Caco-2 (cell line): ENCODE measurements around the gene SHLD2. TPM values are rescaled to one million over a fixed set of nuclear protein-coding genes. Genes with fewer than 3 reads are reported as not detected.
"Not testable (repeated sequence)": the region's sequence is repeated elsewhere in the genome, so short reads cannot be mapped to it uniquely, and the experiment has no call there.

Experiments used
- BruUV-seq: library from RNA; stranded (reverse); fragments of 400-500 nt; replicated peaks from 2 replicates; lab custom pipeline; 2021; lab: Mats Ljungman, UMichigan
- CTCF ChIA-PET: fragments of 300-600 bp; sonication (Branson Sonifier 250); formaldehyde crosslinking; loops from one replicate; lab custom pipeline; 2022; ENCODE audit warnings: antibody characterized with exemption; lab: Charles Lee
- POLR2A ChIA-PET: fragments of 300-600 bp; sonication (Branson Sonifier 250); formaldehyde crosslinking; loops from one replicate; lab custom pipeline; 2022; ENCODE audit warnings: antibody characterized with exemption; lab: Charles Lee
- DNase-seq, 2 experiments: peaks; one replicate each; pipeline versions ENCODE4 v3.0.0 to v3.0.0-alpha.2; 2020 to 2022
- H3K27me3 ChIP-seq: replicated peaks from 2 replicates; pipeline ENCODE4 v1.6.0; 2011; ENCODE audit warnings: low read length; ENCODE audit not compliant: control insufficient read depth, insufficient read depth
- H3K36me3 ChIP-seq: 2 replicates; pipeline ENCODE4 v1.5.1; 2011; ENCODE audit warnings: low read length; ENCODE audit not compliant: control insufficient read depth, insufficient read depth
- H3K4me1 ChIP-seq: fragments of 250-450 bp; sonication (Bioruptor Pico); 2 replicates; pipeline ENCODE4 v1.5.1; 2020; ENCODE audit warnings: mild to moderate bottlenecking
- H3K4me3 ChIP-seq: 2 replicates; pipeline ENCODE4 v1.5.1; 2011; ENCODE audit warnings: low read depth, mild to moderate bottlenecking, control low read depth, low read length
- H3K9me3 ChIP-seq: fragments of 250-450 bp; sonication (Bioruptor Pico); 2 replicates; pipeline ENCODE4 v1.5.1; 2020; ENCODE audit warnings: mild to moderate bottlenecking, moderate library complexity
- H3K27ac Mint-ChIP-seq: one replicate; pipeline ENCODE4 v1.8.0; 2022; ENCODE audit warnings: mixed read lengths; ENCODE audit not compliant: unreplicated experiment
- H3K27me3 Mint-ChIP-seq: one replicate; pipeline ENCODE4 v1.8.0; 2022; ENCODE audit warnings: mixed read lengths; ENCODE audit not compliant: insufficient read depth, unreplicated experiment
- H3K36me3 Mint-ChIP-seq: one replicate; pipeline ENCODE4 v1.8.0; 2022; ENCODE audit warnings: mild to moderate bottlenecking, mixed read lengths; ENCODE audit not compliant: insufficient read depth, unreplicated experiment
- H3K4me1 Mint-ChIP-seq: one replicate; pipeline ENCODE4 v1.8.0; 2022; ENCODE audit warnings: low read depth, mixed read lengths; ENCODE audit not compliant: unreplicated experiment
- H3K4me3 Mint-ChIP-seq: one replicate; pipeline ENCODE4 v1.8.0; 2022; ENCODE audit warnings: mild to moderate bottlenecking, moderate library complexity, mixed read lengths; ENCODE audit not compliant: unreplicated experiment
- H3K9me3 Mint-ChIP-seq: one replicate; pipeline ENCODE4 v1.8.0; 2022; ENCODE audit warnings: mixed read lengths; ENCODE audit not compliant: unreplicated experiment
- intact Hi-C: fragments of 100-400 bp; cut with micrococcal nuclease; formaldehyde crosslinking; loops from one replicate; pipeline ENCODE4 v1.10.0; 2022; ENCODE audit not compliant: unreplicated experiment
- total RNA-seq: library from RNA; stranded (reverse); gene quantifications from 2 replicates; pipeline ENCODE4 v1.2.3, GENCODE V29; 2022

SHLD2 gene
- total RNA-seq, 1 experiment from 2014 or later: 51.0 TPM

- H3K4me3 Mint-ChIP-seq, H3K27ac Mint-ChIP-seq, DNase-seq, POLR2A ChIA-PET, intact Hi-C loops, CTCF ChIA-PET, H3K36me3 ChIP-seq, H3K4me1 ChIP-seq, H3K4me3 ChIP-seq, H3K27me3 ChIP-seq, BruUV-seq, H3K9me3 ChIP-seq, H3K27me3 Mint-ChIP-seq: not testable (repeated sequence)
- Mint-ChIP-seq H3K36me3 (peaks cover 56% of the 10 kb centered on the region), H3K9me3 (peaks cover 16% of the 10 kb centered on the region), H3K4me1 (peaks cover 14% of the 10 kb centered on the region)
These were observed 37.2 kb downstream of the SHLD2 start for GRCh38 chr10:87132176-87132575.

GRCh38 chr10:87133936-87134335, 38.9 kb downstream of the SHLD2 start:
- H3K4me3 ChIP-seq, intact Hi-C loops, DNase-seq, H3K27ac Mint-ChIP-seq, H3K36me3 ChIP-seq, CTCF ChIA-PET, H3K9me3 ChIP-seq, H3K4me1 Mint-ChIP-seq, H3K27me3 ChIP-seq, H3K4me3 Mint-ChIP-seq, H3K27me3 Mint-ChIP-seq, BruUV-seq, H3K4me1 ChIP-seq: not testable (repeated sequence)
- peaks cover 65% of the 10 kb centered on the region for H3K36me3 Mint-ChIP-seq
- POLR2A ChIA-PET: interaction anchor here (0.7 kb wide), 1 partner anchor 23 kb away, joined by 3 read pairs; no protein-coding TSS in a partner anchor
- peaks cover 25% of the 10 kb centered on the region for H3K9me3 Mint-ChIP-seq

- CTCF ChIA-PET, H3K4me3 ChIP-seq, DNase-seq, intact Hi-C loops, H3K4me1 Mint-ChIP-seq, H3K4me1 ChIP-seq, H3K27ac Mint-ChIP-seq, H3K27me3 Mint-ChIP-seq, H3K9me3 ChIP-seq, H3K36me3 ChIP-seq, H3K27me3 ChIP-seq, BruUV-seq, POLR2A ChIA-PET, H3K4me3 Mint-ChIP-seq: not testable (repeated sequence)
- peaks cover 61% of the 10 kb centered on the region for H3K36me3 Mint-ChIP-seq
- H3K9me3 Mint-ChIP-seq: peaks cover 25% of the 10 kb centered on the region
These were observed 39.4 kb downstream of the SHLD2 start for GRCh38 chr10:87134440-87134839.

- H3K27me3 Mint-ChIP-seq, H3K36me3 ChIP-seq, H3K4me1 ChIP-seq, H3K27ac Mint-ChIP-seq, H3K4me3 Mint-ChIP-seq, DNase-seq, H3K4me3 ChIP-seq, intact Hi-C loops, POLR2A ChIA-PET, H3K9me3 ChIP-seq, H3K27me3 ChIP-seq, BruUV-seq, H3K4me1 Mint-ChIP-seq, CTCF ChIA-PET: not testable (repeated sequence)
- Mint-ChIP-seq H3K36me3 (peaks cover 44% of the 10 kb centered on the region), H3K9me3 (peaks cover 15% of the 10 kb centered on the region)
These were observed 42.5 kb downstream of the SHLD2 start for GRCh38 chr10:87137478-87137877.

GRCh38 chr10:87142230-87143108, 47.5 kb downstream of the SHLD2 start:
- H3K9me3 ChIP-seq, POLR2A ChIA-PET, DNase-seq, H3K4me3 ChIP-seq, H3K36me3 ChIP-seq, CTCF ChIA-PET, BruUV-seq, H3K4me1 Mint-ChIP-seq, H3K27me3 Mint-ChIP-seq, H3K9me3 Mint-ChIP-seq, H3K27me3 ChIP-seq: not testable (repeated sequence)
- peaks cover 11% of the 10 kb centered on the region; the same call in 1 of the 2 replicates for H3K4me1 ChIP-seq
- intact Hi-C loops: loop anchor here (10.0 kb wide), 1 partner anchor 48 kb away; the partner anchor contains the start of genes GLUD1 and SHLD2
- Mint-ChIP-seq H3K36me3 (peaks cover 26% of the 10 kb centered on the region), H3K27ac (peak overlapping the region; percentile 83), H3K4me3 (peak overlapping the region; percentile 45)

GRCh38 chr10:87143109-87143418, 48.1 kb downstream of the SHLD2 start:
- H3K4me1 Mint-ChIP-seq, H3K9me3 ChIP-seq, H3K4me3 Mint-ChIP-seq, H3K27me3 Mint-ChIP-seq, H3K27me3 ChIP-seq, H3K4me3 ChIP-seq, POLR2A ChIA-PET, H3K36me3 ChIP-seq, H3K9me3 Mint-ChIP-seq, DNase-seq, H3K27ac Mint-ChIP-seq, BruUV-seq, CTCF ChIA-PET: not testable (repeated sequence)
- peaks cover 20% of the 10 kb centered on the region for H3K36me3 Mint-ChIP-seq
- H3K4me1 ChIP-seq: peaks cover 11% of the 10 kb centered on the region; the same call in 1 of the 2 replicates
- intact Hi-C loops: loop anchor here (10.0 kb wide), 1 partner anchor 48 kb away; the partner anchor contains the start of genes GLUD1 and SHLD2
